Measurements from ENCODE around the gene RBM10.

RBM10 gene

DNA sequence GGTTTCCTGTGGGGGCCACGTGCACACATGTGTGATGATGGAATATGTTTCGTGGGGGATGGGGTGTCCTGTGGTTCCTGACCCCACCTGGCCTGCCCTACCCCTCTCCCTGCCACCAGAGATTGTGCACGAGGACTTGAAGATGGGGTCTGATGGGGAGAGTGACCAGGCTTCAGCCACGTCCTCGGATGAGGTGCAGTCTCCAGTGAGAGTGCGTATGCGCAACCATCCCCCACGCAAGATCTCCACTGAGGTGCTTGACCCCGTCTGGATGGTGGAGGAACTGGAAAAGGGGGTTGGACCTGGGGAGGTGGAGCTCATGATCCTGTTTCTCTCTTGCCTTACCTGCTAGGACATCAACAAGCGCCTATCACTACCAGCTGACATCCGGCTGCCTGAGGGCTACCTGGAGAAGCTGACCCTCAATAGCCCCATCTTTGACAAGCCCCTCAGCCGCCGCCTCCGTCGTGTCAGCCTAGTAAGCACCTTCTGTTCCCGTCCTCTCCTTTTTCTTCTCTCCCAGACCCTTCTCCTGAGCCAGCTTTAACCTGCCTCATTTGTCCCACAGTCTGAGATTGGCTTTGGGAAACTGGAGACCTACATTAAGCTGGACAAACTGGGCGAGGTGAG is 79.4 kb downstream of the RBM10 start:
- Mint-ChIP-seq H3K4me1 (peaks cover 18% of the 10 kb centered on the region), H3K4me3 (no peak overlapping the region), H3K27ac (no peak overlapping the region), H3K9me3 (no peaks in the 10 kb centered on the region), H3K36me3 (peaks cover 100% of the 10 kb centered on the region)
- ATAC-seq (no peak), DNase-seq (ENCODE audit: low spot score in 2 of 2) (no peak)

DNA sequence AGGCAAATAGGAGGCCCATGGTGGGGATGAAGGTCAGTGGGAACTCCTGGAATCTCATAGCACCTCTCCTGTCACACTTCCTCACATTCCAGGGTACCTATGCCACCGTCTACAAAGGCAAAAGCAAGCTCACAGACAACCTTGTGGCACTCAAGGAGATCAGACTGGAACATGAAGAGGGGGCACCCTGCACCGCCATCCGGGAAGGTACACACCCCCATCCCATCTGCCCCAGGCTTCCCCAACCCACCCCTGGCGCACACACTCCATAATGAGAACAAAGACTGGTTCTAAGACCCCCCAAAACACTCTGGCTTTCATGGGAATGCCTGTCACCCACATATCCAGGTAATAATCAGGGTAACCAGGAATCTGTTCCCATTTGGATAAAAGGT is 79.9 kb downstream of the RBM10 start:
- Mint-ChIP-seq H3K36me3 (peaks cover 100% of the 10 kb centered on the region), H3K9me3 (no peaks in the 10 kb centered on the region), H3K27ac (no peak overlapping the region), H3K4me3 (no peak overlapping the region), H3K4me1 (peaks cover 13% of the 10 kb centered on the region)
- DNase-seq (ENCODE audit: low spot score in 2 of 2) (no peak), ATAC-seq (no peak)

DNA sequence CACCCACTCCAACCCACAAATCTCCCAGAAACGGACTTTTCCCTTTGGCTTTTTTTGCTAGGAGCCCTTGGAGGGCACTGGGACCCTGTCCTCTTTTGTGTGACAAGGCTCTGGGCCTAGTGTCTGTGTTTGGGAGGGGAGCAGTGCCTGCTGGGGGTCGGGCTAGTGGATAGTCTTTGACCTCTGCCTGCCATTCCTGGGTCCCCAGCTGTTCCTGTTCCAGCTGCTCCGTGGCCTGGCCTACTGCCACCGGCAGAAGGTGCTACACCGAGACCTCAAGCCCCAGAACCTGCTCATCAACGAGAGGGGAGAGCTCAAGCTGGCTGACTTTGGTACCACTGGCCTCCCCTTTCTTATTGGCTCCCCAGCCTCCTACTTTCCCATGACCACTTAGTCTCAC is 81.0 kb downstream of the RBM10 start:
- peaks cover 91% of the 10 kb centered on the region for H3K36me3 Mint-ChIP-seq
- H3K27ac Mint-ChIP-seq: no peak overlapping the region
- no peak overlapping the region for H3K4me3 Mint-ChIP-seq
- no peaks in the 10 kb centered on the region for H3K9me3 Mint-ChIP-seq
- H3K4me1 Mint-ChIP-seq: peaks cover 1% of the 10 kb centered on the region
- no peak for DNase-seq (ENCODE audit: low spot score in 2 of 2)
- no peak for ATAC-seq

DNA sequence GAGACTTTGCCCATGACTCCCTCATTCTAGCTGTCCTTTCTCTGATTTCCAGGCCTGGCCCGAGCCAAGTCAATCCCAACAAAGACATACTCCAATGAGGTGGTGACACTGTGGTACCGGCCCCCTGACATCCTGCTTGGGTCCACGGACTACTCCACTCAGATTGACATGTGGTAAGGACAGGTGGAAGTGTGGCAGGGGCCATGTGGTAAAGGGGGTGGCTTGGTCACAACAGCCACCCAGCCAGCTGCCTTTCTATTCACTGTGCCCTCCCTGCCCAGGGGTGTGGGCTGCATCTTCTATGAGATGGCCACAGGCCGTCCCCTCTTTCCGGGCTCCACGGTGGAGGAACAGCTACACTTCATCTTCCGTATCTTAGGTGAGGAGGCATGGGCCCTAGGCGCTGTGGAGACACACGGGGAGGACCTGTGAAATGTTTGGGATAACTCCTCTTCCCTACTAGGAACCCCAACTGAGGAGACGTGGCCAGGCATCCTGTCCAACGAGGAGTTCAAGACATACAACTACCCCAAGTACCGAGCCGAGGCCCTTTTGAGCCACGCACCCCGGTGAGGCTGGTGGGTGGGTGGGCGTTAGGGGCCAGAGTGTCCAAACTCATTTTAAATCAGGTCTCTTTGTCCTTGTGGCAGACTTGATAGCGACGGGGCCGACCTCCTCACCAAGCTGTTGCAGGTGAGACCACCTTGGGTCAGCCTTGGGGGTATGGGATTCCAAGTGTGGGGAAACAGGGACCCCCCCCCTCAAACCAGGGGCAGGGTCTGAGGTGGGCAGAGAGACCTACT is 81.7 kb downstream of the RBM10 start:
- DNase-seq (ENCODE audit: low spot score in 2 of 2) (no peak), ATAC-seq (no peak)
- H3K27ac Mint-ChIP-seq: no peak overlapping the region
- H3K9me3 Mint-ChIP-seq: no peaks in the 10 kb centered on the region
- H3K4me1 Mint-ChIP-seq: no peaks in the 10 kb centered on the region
- peaks cover 84% of the 10 kb centered on the region for H3K36me3 Mint-ChIP-seq
- no peak overlapping the region for H3K4me3 Mint-ChIP-seq

DNA sequence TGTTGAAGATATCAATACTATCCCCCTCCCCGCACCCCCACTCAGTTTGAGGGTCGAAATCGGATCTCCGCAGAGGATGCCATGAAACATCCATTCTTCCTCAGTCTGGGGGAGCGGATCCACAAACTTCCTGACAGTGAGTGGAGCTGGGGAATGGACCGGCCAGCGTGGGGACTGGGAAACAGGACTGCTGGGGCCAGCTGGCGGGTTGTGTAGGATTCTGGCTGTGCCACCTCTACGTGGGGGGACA is 82.2 kb downstream of the RBM10 start:
- Mint-ChIP-seq H3K4me3 (no peak overlapping the region), H3K27ac (no peak overlapping the region), H3K36me3 (peaks cover 79% of the 10 kb centered on the region), H3K4me1 (no peaks in the 10 kb centered on the region), H3K9me3 (no peaks in the 10 kb centered on the region)
- DNase-seq (ENCODE audit: low spot score in 2 of 2): no peak
- no peak for ATAC-seq

DNA sequence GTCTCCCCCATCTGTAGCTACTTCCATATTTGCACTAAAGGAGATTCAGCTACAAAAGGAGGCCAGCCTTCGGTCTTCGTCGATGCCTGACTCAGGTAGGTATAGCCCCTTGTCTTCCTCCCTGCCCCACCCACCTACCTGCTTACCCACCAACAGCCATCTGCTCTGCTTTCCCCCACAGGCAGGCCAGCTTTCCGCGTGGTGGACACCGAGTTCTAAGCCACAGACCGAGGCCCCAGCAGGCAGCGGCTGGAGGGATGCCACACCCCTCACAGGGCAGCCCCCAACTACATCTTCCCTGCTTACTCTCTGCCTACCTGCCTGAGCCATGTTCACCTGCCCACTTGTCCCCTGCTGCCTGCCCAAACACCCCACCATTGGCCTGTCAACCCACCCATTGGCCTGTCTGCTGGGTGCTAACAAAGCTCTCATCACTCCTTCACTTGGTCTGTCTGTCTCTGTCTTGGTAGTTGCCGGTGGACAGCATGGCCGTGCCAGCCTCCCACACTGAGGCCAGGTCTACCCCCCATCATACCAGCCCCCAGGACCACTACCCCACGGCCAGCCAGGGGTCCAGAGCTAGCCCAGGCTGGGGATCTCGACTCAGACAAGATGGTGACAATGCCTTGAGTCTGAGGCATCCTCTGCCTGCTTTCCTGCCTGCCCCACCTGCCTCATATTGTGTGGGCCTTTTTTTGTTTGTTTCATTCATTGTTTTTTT is 83.7 kb downstream of the RBM10 start:
- ATAC-seq: no peak
- no peak for DNase-seq (ENCODE audit: low spot score in 2 of 2)
- H3K36me3 Mint-ChIP-seq: peaks cover 76% of the 10 kb centered on the region
- peaks cover 9% of the 10 kb centered on the region for H3K4me1 Mint-ChIP-seq
- no peak overlapping the region for H3K27ac Mint-ChIP-seq
- H3K4me3 Mint-ChIP-seq: no peak overlapping the region
- no peaks in the 10 kb centered on the region for H3K9me3 Mint-ChIP-seq

DNA sequence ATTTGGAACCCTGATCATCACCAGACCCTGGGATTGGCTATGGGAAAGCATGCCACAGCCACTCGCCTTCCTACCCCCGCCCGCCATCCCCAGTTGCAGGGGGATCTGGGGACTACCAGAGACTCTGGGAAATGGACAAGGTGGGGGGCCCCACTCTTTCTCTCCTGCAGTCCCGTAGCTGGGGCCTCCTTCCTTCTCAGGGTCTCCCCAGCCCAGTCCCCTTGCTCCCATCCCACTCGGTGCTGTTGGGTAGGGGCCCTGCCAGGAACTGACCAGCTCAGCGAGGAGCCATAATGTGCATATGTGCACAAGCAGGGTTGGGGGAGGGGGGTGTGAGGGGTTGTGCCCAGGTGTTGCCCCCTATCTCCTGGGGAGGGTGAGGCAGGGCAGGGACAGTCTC is 84.4 kb downstream of the RBM10 start:
- ATAC-seq (no peak), DNase-seq (ENCODE audit: low spot score in 2 of 2) (no peak)
- H3K4me1 Mint-ChIP-seq: peaks cover 9% of the 10 kb centered on the region
- H3K27ac Mint-ChIP-seq: no peak overlapping the region
- H3K36me3 Mint-ChIP-seq: peaks cover 72% of the 10 kb centered on the region
- H3K9me3 Mint-ChIP-seq: no peaks in the 10 kb centered on the region
- H3K4me3 Mint-ChIP-seq: no peak overlapping the region

DNA sequence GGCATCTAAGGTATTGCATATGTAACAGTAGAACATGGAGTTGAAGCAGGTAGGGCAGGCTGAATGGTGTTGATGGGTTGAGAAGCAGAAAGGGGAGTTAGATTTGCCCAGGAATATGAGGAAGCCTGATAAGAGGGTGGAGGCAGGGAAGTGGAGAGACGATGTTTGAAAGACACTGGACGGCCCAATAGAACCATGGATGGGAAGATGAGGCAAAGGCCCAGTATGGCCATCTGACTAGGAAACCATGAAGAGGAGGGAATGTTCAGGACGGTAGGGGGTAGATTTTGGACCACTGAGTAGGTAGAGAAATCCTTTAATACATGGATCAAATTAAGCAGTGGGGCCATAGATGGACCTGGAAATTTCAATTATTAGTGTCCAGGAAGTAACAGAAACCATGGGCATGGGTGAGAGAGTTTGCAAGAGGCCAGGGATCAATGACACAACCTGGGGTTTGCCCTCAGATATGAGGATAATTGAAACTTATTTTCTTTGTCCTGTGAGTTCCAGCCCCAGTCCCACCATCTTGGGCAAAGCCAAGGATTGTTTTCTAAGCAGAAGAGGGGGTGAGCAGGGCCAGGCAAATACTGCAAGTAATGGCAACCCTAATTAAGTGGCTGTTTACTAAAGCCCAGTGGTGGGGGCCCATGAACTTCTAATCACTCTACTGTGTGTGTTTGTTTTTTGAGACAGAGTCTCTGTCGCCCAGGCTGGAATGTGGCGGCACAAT is 85.3 kb downstream of the RBM10 start:
- Mint-ChIP-seq H3K36me3 (peaks cover 72% of the 10 kb centered on the region), H3K4me3 (no peak overlapping the region), H3K9me3 (no peaks in the 10 kb centered on the region), H3K4me1 (peaks cover 11% of the 10 kb centered on the region), H3K27ac (no peak overlapping the region)
- DNase-seq (ENCODE audit: low spot score in 2 of 2) (no peak), ATAC-seq (no peak)

DNA sequence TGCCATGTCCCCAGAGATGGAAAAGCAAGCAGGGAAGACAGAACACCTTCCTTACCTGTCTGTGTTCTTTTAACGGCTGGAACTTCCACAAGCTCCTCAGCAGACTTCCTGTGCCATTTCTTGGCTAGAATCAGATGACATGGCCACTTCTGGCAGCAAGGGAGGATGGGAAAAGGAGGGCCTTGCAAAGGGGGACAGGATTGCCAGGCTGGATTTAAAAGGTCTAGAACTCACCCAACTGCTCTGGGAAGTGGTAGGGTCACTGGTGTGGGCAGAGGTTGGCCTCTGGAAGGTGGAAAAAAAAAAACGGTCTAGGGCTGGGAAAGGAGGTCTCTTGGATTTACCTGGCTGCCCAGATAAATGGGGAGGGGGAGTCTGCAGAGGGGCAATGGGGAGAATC is 86.1 kb downstream of the RBM10 start:
- H3K27ac Mint-ChIP-seq: no peak overlapping the region
- H3K4me3 Mint-ChIP-seq: no peak overlapping the region
- DNase-seq (ENCODE audit: low spot score in 2 of 2): no peak
- peaks cover 17% of the 10 kb centered on the region for H3K4me1 Mint-ChIP-seq
- H3K9me3 Mint-ChIP-seq: no peaks in the 10 kb centered on the region
- peaks cover 63% of the 10 kb centered on the region for H3K36me3 Mint-ChIP-seq
- ATAC-seq: no peak

DNA sequence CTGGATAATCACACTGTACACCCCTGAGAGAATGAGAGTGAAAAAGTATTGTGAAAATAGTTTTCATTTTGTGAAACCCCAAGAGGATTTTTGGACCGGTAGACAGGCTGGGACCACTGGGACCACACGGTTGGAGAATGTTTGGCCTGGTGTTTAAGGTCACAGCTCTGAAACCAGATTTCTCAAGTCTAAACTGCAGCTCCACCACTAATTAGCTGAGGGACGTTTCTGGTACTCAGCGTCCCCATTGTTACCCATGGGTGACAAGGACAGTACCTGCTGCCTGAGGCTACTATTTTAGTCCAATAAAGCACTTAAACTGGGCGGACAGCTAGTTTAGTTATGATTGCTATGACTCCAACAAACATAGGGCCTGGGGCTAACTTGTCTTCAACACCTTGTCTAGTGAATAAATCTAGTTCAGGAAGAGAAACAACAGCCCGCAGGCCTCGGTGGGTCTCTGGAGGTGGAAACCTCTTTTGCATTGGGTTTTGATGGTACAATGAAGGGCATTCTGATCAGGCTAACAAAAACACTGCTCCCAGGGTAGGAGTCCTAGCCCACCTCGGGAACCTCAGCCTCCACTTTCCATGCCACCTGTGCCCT is 87.3 kb downstream of the RBM10 start:
- peaks cover 17% of the 10 kb centered on the region for H3K4me1 Mint-ChIP-seq
- ATAC-seq (no peak), DNase-seq (ENCODE audit: low spot score in 2 of 2) (no peak)
- peak overlapping the region; percentile 96 for H3K27ac Mint-ChIP-seq
- H3K9me3 Mint-ChIP-seq: no peaks in the 10 kb centered on the region
- peak overlapping the region; percentile 83 for H3K4me3 Mint-ChIP-seq
- peaks cover 52% of the 10 kb centered on the region for H3K36me3 Mint-ChIP-seq

DNA sequence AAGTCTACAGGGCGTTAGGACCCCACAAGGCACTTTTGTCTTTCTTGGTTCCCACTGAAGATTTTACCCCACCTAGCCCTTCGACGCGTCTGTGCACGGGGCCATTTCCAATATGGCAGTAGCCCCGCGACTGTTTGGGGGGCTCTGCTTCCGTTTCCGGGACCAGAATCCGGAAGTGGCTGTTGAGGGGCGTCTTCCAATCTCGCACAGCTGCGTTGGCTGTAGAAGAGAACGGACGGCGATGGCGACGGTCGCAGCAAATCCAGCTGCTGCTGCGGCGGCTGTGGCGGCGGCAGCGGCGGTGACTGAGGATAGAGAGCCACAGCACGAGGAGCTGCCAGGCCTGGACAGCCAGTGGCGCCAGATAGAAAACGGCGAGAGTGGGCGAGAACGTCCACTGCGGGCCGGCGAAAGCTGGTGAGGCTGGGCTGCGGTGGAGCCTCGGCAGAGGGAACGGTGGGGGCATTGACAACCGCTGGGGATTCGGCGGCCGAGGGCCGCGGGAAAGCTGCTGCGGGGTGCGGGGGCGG is 87.8 kb downstream of the RBM10 start, which contains the start of gene USP11:
TSS of gene USP11 (plus strand) at position 207 of the 530 bp plus-strand sequence. CDS start at position 242, 35 bp downstream.
- Mint-ChIP-seq H3K36me3 (peaks cover 46% of the 10 kb centered on the region), H3K4me3 (peak within 1 kb of the TSS; percentile 83), H3K27ac (peak within 1 kb of the TSS; percentile 96), H3K4me1 (peaks cover 17% of the 10 kb centered on the region), H3K9me3 (no peaks in the 10 kb centered on the region)
- DNase-seq (ENCODE audit: low spot score in 2 of 2) (peak in 1 of 2 donors; percentile 71), ATAC-seq (peak; percentile 55)

DNA sequence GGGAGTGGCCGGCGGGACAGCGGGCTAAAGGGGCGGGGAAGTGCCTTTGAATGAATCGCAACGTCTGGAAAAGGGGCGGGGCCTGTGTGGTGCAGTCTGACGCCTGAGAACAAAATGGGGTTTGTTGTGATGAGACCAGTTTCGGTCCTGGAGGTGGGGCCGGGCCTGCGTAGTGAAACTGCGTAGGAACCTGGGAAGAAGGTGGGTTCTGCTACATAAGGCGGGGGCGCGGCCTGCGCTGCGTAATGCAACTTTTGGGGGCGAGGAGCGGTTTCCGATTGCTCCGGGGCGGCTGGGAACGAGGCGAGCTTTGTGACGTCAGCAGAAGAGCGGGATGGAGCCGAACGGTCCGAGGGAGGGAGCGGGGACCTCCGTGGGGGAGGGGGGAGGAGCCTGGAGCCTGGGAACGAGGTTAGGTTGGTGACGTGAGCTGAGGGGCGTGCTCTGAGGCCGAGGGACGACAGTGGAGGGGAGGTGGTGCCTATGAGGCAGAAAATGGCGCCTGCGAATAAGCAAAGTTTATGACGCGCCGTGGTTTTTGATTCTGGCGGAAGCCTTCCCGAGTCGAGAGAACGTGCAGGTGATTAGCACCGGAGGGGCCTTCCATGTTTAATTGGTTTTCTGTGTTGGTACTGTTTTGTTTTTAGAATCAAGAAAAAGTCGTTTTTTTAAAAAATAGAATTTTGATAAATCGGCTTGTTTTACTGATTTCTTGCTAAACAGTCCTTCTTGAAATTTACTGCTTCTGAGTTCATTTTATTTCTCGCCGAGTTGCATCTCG is 88.5 kb downstream of the RBM10 start:
- Mint-ChIP-seq H3K36me3 (peaks cover 40% of the 10 kb centered on the region), H3K27ac (peak overlapping the region; percentile 96), H3K4me1 (peaks cover 17% of the 10 kb centered on the region), H3K4me3 (peak overlapping the region; percentile 83), H3K9me3 (no peaks in the 10 kb centered on the region)
- ATAC-seq (peak; percentile 96), DNase-seq (ENCODE audit: low spot score in 2 of 2) (peak; percentile 73 to 93)

DNA sequence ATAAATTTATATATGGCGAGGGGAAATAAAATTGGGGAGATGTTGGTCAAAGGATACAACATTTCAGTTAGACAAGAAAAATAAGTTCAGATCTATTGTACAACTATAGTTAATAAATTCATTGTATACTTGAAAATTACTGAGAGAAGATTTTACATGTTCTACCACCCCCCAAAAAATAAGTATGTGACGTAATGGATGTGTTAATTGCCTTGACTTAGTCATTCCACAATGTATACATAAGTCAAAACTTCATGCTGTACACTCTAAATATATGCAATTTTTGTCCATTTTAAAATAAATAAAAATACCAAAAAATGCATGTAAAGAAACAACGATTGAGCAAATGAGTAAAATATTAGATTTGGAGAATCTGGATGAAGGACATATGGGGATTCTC is 89.6 kb downstream of the RBM10 start:
- H3K36me3 Mint-ChIP-seq: peaks cover 31% of the 10 kb centered on the region
- no peaks in the 10 kb centered on the region for H3K9me3 Mint-ChIP-seq
- H3K4me1 Mint-ChIP-seq: peaks cover 25% of the 10 kb centered on the region
- peak overlapping the region; percentile 96 for H3K27ac Mint-ChIP-seq
- DNase-seq (ENCODE audit: low spot score in 2 of 2) (no peak), ATAC-seq (no peak)
- peak overlapping the region; percentile 83 for H3K4me3 Mint-ChIP-seq

DNA sequence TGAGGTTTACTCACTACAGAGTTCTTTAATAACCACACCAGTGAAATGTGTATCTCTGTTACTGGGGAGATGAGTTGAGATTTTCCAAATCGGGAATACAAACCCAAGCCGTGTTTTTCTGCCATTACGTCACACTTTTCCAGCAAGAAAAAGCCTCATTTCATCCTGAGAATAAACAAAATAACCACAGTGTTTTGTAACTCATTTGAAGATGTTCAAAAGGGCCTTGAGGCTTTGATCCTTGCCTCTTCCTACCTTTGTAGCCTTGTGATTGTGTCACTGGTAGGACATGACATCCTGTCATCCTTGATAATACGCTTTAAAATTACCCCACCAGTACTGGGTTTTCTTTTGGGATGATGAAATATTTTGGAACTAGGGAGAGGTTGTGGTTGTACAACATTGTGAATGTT is 90.7 kb downstream of the RBM10 start:
- DNase-seq (ENCODE audit: low spot score in 2 of 2) (no peak), ATAC-seq (no peak)
- H3K27ac Mint-ChIP-seq: no peak overlapping the region
- H3K4me1 Mint-ChIP-seq: peaks cover 26% of the 10 kb centered on the region
- no peaks in the 10 kb centered on the region for H3K9me3 Mint-ChIP-seq
- peak overlapping the region; percentile 83 for H3K4me3 Mint-ChIP-seq
- H3K36me3 Mint-ChIP-seq: peaks cover 36% of the 10 kb centered on the region
